ENCODE results near the gene GLDN. TPM values are rescaled to one million over a fixed set of nuclear protein-coding genes. Genes with fewer than 3 reads are reported as not detected.
A peak's percentile ranks its signal among the peaks of the same experiment; 100 is the strongest.
"Not testable (repeated sequence)": the region's sequence is repeated elsewhere in the genome, so short reads cannot be mapped to it uniquely, and the experiment has no call there.

GLDN gene
- total RNA-seq, 1 experiment from 2014 or later: 0.32 TPM

DNA sequence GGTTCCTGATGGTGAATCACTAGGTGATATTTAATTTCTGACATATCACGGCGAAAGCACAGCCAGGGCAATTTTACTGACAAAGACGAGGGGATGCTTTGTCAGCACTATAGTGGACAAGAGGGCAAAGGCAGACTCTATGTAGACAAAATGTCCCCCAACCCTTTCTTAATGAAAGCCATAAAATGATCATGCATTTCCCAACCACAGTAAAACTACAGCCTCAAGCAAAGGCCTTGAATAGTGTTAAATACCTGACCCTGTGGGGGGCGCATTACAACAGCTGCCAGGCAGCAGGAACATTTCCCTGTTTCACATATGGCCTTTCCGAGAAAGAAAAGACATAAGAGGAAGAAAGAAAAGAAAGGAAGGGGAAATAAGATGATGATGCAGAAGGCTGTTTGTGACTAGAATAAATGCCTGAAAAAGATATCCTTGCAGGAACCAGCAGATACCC is 49.5 kb downstream of the GLDN start:
- Histone ChIP-seq H3K4me1 (replicated peaks) (no peaks in the 10 kb centered on the region), H3K36me3 (no peaks in the 10 kb centered on the region), H3K27me3 (replicated peaks) (no peaks in the 10 kb centered on the region), H3K27ac (no peak overlapping the region), H3K9me3 (replicated peaks) (no peaks in the 10 kb centered on the region), H3K4me3 (no peak overlapping the region)
- DNase-seq (ENCODE audit: low read depth in 1 of 2, low spot score in 2 of 2): no peak

- H3K27ac ChIP-seq: no peak overlapping the region
- H3K36me3 ChIP-seq: no peaks in the 10 kb centered on the region
- no peak overlapping the region for H3K4me3 ChIP-seq
- H3K4me1 ChIP-seq (replicated peaks): no peaks in the 10 kb centered on the region
- no peak for DNase-seq (ENCODE audit: low read depth in 1 of 2, low spot score in 2 of 2)
- no peaks in the 10 kb centered on the region for H3K9me3 ChIP-seq (replicated peaks)
- H3K27me3 ChIP-seq (replicated peaks): no peaks in the 10 kb centered on the region; the same call in 1 of the 2 replicates
Measured at GRCh38 chr15:51396921-51397320, 55.5 kb downstream of the GLDN start.

- Histone ChIP-seq H3K36me3 (no peaks in the 10 kb centered on the region), H3K4me3 (no peak overlapping the region), H3K27ac (no peak overlapping the region), H3K4me1 (replicated peaks) (no peaks in the 10 kb centered on the region), H3K9me3 (replicated peaks) (no peaks in the 10 kb centered on the region), H3K27me3 (replicated peaks) (no peaks in the 10 kb centered on the region; the same call in none of the 2 replicates)
- DNase-seq (ENCODE audit: low read depth in 1 of 2, low spot score in 2 of 2): no peak
Measured at GRCh38 chr15:51398626-51399025, 57.2 kb downstream of the GLDN start.

DNA sequence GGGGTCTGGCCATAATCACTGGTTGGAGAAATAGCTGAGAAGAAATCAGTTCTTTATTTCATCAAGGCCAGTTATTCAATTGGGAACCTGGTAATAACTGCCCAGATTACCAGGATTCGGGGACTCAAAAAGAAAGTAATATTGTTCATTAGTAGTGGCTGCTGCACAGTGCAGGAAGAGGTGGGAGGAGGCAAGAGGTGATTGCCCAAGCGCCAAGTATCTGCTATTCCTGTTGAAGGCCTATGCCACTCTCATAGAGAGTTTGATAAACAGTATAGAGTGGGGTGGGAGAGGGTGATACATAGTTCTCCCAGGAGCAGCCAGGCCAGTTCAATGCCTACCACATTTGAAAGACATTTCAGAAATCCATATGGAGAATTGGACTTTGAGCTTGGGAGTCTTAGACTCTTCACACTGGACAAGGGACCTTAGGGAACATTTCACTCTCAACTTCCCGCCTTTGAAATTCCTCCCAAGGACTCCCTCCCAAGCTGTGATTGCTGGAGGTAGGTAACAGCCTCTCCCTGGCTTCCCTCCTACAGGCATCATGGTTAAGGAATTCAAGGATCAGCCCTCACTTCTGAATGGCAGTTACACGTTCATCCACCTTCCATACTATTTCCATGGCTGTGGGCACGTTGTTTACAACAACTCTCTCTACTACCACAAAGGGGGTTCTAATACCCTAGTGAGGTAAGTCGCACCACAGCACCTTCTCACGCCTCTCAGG is 59.8 kb downstream of the GLDN start:
- Histone ChIP-seq H3K4me3 (no peak overlapping the region), H3K4me1 (replicated peaks) (no peaks in the 10 kb centered on the region), H3K27ac (no peak overlapping the region), H3K27me3 (replicated peaks) (no peaks in the 10 kb centered on the region; the same call in none of the 2 replicates), H3K36me3 (no peaks in the 10 kb centered on the region), H3K9me3 (replicated peaks) (no peaks in the 10 kb centered on the region)
- DNase-seq (ENCODE audit: low read depth in 1 of 2, low spot score in 2 of 2): no peak

DNA sequence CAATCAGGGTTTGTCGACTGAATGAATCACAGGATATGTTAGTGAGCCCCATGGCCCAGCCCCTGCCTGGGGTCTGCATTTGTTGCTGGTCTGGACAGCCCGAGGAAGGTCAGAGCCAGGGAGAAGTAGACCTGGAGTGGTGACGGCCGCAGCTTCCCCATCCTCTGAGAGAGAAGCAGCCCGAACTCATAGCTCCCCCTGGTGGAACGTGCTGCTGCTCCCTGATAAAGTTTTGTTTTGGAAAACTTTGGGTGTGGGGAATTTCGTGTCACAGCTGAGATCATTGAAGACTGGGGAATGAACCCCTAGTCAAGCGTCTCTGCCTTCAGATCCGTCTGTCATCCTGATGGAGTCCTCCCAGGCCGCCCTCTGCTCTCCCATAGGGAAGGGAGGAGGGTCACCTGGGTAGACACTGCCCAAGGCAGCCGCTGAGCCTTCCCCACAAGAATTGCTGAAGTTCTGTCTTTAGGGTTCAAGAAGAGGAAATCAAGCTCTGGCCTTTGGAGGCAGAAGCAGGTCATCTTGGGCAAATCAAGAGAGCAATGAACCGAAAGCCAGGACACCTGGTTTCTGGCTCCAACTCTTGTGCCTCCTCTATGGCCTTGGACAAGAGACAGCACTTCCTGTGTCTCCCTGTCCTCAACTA is 60.5 kb downstream of the GLDN start:
- no peak overlapping the region for H3K4me3 ChIP-seq
- no peaks in the 10 kb centered on the region for H3K9me3 ChIP-seq (replicated peaks)
- DNase-seq (ENCODE audit: low read depth in 1 of 2, low spot score in 2 of 2): peak in 1 of 2 experiments; percentile 28
- H3K27ac ChIP-seq: no peak overlapping the region
- H3K36me3 ChIP-seq: no peaks in the 10 kb centered on the region
- peaks cover 5% of the 10 kb centered on the region for H3K27me3 ChIP-seq (replicated peaks)
- no peaks in the 10 kb centered on the region for H3K4me1 ChIP-seq (replicated peaks)

DNA sequence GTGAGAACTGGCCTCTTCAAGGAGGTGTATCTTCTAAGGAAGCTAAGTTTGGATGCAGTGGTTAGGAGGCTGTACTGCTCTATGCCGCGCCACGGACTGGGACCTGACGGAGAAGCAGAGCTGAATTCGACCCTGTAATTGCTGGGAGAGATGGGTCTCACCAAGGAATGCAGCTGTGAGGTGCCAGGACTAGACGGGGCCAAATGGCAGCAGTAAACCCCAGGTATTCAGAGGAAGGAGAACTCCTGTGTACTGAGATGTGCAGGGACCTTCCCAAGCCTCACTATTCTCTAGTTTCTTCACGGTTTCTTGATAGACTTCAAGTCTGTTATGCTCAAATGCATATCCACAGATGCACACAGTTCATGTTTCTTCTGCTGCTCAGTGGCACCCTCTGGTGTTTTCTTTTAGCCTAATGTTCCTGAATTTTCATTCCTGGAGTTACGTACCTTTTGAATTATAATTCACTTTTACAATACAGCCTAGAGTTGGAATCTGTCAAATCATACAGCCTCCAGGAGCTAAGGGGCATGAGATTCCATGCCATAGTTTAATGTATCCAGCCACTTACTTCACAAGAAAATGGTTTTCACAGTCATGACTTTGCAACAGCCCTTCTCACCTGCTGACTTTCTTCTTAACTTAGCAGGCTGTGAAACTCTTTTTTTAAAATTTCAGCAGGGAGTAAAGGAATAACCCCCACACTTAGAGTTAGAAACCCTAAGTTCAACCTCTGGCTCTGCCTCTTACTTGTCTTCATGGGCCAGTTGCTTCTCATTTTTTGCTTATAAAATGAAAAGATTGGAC is 61.8 kb downstream of the GLDN start:
- H3K36me3 ChIP-seq: no peaks in the 10 kb centered on the region
- no peaks in the 10 kb centered on the region for H3K9me3 ChIP-seq (replicated peaks)
- no peaks in the 10 kb centered on the region for H3K4me1 ChIP-seq (replicated peaks)
- no peak overlapping the region for H3K4me3 ChIP-seq
- no peak overlapping the region for H3K27ac ChIP-seq
- peak in 1 of 2 experiments; percentile 24 for DNase-seq (ENCODE audit: low read depth in 1 of 2, low spot score in 2 of 2)
- H3K27me3 ChIP-seq (replicated peaks): peaks cover 12% of the 10 kb centered on the region

DNA sequence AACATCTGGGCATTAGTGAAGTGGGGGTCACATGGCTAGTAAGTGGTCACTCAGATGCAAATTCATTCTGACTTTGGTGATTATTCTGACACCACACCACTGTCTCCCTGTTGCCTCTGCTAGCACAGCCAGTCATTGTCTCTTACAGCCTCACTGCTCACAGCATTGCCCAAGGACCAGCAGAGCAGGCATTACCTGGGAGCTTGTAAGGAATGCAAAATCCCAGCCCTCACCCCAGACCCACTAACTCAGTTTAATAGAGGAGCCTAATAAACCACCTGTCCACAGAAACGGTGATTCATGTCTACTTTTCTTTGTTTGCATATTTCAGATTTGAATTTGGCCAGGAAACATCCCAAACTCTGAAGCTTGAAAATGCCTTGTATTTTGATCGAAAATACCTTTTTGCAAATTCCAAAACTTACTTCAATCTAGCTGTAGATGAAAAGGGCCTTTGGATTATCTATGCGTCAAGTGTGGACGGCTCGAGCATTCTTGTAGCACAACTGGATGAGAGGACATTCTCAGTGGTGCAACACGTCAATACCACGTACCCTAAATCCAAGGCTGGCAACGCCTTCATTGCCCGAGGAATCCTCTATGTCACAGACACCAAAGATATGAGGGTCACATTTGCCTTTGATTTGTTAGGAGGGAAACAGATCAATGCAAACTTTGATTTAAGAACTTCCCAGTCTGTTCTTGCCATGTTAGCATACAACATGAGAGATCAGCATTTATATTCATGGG is 62.7 kb downstream of the GLDN start:
- no peaks in the 10 kb centered on the region for H3K36me3 ChIP-seq
- no peak overlapping the region for H3K27ac ChIP-seq
- no peak for DNase-seq (ENCODE audit: low read depth in 1 of 2, low spot score in 2 of 2)
- H3K9me3 ChIP-seq (replicated peaks): no peaks in the 10 kb centered on the region
- no peak overlapping the region for H3K4me3 ChIP-seq
- peaks cover 12% of the 10 kb centered on the region for H3K27me3 ChIP-seq (replicated peaks)
- no peaks in the 10 kb centered on the region for H3K4me1 ChIP-seq (replicated peaks)

- Histone ChIP-seq H3K27me3 (replicated peaks) (peaks cover 12% of the 10 kb centered on the region), H3K9me3 (replicated peaks) (no peaks in the 10 kb centered on the region), H3K27ac (no peak overlapping the region), H3K4me1 (replicated peaks) (no peaks in the 10 kb centered on the region), H3K4me3 (no peak overlapping the region), H3K36me3 (no peaks in the 10 kb centered on the region)
- DNase-seq (ENCODE audit: low read depth in 1 of 2, low spot score in 2 of 2): no peak
Measured at GRCh38 chr15:51405693-51406523, 64.5 kb downstream of the GLDN start.

DNA sequence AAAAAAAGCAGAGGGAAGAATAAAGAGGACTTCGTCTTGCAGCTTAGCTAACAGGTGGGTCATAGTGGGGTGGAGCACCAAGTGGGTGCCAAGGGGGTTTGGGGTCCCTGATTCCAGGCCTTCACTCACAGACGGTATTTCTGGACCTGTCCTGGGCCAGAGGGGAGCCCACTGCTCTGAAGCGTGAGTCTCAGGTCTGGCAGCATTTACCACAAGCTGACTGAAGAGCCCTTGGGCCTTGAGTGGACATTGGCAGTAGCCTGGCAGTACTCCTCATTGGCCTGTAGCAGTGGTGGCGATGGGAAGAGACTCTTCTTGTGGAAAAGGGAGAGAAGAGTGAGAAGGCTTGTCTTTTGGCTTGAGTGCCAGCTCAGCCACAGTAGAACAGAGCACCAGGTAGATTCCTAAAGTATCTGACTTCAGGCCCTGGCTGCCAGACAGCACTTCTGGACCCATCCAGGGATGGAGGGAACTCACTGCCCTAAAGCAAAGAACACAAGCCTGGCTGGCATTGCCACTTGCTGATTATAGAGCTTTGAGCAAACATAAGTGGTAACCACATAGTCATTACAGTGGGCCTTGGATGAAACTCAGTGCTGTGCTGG is 72.9 kb downstream of the GLDN start:
- H3K27me3 ChIP-seq (replicated peaks): no peaks in the 10 kb centered on the region
- DNase-seq (ENCODE audit: low read depth in 1 of 2, low spot score in 2 of 2): no peak
- no peak overlapping the region for H3K4me3 ChIP-seq
- H3K27ac ChIP-seq: no peak overlapping the region
- no peaks in the 10 kb centered on the region for H3K9me3 ChIP-seq (replicated peaks)
- no peaks in the 10 kb centered on the region for H3K4me1 ChIP-seq (replicated peaks)
- H3K36me3 ChIP-seq: no peaks in the 10 kb centered on the region

GRCh38 chr15:51416129-51416528 is 74.7 kb downstream of the GLDN start:
- H3K27ac ChIP-seq: no peak overlapping the region
- H3K9me3 ChIP-seq (replicated peaks): no peaks in the 10 kb centered on the region
- no peaks in the 10 kb centered on the region for H3K27me3 ChIP-seq (replicated peaks)
- H3K4me1 ChIP-seq (replicated peaks): no peaks in the 10 kb centered on the region
- no peak for DNase-seq (ENCODE audit: low read depth in 1 of 2, low spot score in 2 of 2)
- H3K36me3 ChIP-seq: no peaks in the 10 kb centered on the region
- no peak overlapping the region for H3K4me3 ChIP-seq

- H3K36me3 ChIP-seq; H3K9me3 ChIP-seq (replicated peaks); H3K4me3 ChIP-seq; DNase-seq (ENCODE audit: low read depth in 1 of 2, low spot score in 2 of 2); H3K27me3 ChIP-seq (replicated peaks); H3K27ac ChIP-seq: not testable (repeated sequence)
- H3K4me1 ChIP-seq (replicated peaks): peaks cover 14% of the 10 kb centered on the region
Measured at GRCh38 chr15:51423040-51423439, 81.6 kb downstream of the GLDN start.

- H3K4me1 ChIP-seq (replicated peaks): peaks cover 14% of the 10 kb centered on the region
- no peaks in the 10 kb centered on the region for H3K36me3 ChIP-seq
- peak in 1 of 2 experiments; percentile 43 for DNase-seq (ENCODE audit: low read depth in 1 of 2, low spot score in 2 of 2)
- no peaks in the 10 kb centered on the region for H3K9me3 ChIP-seq (replicated peaks)
- H3K4me3 ChIP-seq: no peak overlapping the region
- H3K27me3 ChIP-seq (replicated peaks): no peaks in the 10 kb centered on the region
- no peak overlapping the region for H3K27ac ChIP-seq
Measured at GRCh38 chr15:51424780-51425179, 83.3 kb downstream of the GLDN start.

All from SJSA1 (cell line).